GM19467 (cell line): ENCODE measurements around the gene TOM1L2.
A peak's percentile ranks its signal among the peaks of the same experiment; 100 is the strongest.

Source experiments
- ATAC-seq: cut with Tn5 transposase; IDR thresholded peaks from one replicate; pipeline ENCODE4 v1.9.1; 2021; ENCODE audit warnings: mild to moderate bottlenecking, moderate library complexity; ENCODE audit not compliant: unreplicated experiment

TOM1L2 gene

DNA sequence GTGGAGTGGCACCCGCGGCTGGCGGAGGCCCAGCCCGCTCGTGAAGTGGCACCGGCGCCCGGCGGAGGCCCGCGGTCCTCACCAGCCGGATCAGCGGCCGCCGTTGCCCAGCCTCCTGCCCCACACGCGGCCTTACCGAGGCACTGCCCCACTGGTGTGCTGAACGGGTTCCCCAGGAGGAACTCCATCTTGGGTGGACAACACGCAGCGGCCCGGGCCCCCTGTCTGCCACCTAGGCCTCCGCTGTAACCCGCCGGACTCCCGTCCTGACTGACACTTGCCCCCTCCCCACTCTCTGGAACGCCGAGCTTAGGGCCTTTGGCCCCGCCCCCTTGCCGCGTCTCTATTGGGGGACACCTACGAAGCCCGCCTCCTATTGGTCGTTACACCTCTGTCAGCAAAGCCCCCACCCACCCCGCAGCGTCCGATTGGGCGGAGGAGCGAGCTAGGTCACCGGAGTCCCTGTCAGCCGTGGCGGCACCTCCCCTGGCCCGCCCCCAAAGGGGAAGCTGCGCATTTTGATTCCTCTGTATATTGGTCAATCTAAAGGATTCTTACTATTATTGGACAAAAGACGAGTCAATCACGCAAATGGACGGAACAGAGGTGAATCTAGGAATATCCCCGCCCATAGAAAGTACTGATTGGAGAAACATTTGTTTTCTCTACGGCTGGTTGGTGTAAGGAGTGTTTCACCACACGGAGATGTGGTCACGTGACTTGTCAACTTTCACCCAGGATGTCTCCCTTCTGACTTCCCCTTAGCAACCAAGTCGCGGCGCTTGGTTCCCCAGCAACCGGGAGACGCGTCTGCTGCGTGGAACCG lies at the start of gene TOM1L2, which contains the start of gene DRC3:
TSS of gene TOM1L2 (minus strand) at position 275 of the 826 bp plus-strand sequence. CDS start at position 188, 87 bp downstream.
TSS of gene DRC3 (plus strand) at position 737 of the 826 bp plus-strand sequence. CDS start 4,737 bp downstream, outside the sequence.
- ATAC-seq: peak; percentile 92

DNA sequence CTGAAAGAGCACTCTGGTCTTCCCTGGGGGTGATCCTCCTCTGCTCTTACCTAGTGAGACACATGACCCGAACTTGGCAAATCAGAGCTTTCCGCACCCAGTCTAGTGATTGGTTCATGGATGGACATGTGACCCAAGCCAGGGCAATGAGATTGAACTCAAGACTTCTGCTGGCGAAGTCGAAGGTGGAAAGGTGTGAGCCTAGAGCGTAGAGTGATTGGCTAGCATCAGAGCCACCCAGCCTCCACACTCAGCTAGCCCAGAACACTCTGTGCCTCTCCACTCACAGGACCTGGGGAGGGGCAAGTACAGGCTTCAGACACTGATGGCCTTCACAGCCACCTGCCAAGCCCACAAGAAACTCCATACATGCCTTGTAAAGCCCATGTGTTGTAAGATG lies 49.2 kb upstream of the TOM1L2 start:
- ATAC-seq: no peak

DNA sequence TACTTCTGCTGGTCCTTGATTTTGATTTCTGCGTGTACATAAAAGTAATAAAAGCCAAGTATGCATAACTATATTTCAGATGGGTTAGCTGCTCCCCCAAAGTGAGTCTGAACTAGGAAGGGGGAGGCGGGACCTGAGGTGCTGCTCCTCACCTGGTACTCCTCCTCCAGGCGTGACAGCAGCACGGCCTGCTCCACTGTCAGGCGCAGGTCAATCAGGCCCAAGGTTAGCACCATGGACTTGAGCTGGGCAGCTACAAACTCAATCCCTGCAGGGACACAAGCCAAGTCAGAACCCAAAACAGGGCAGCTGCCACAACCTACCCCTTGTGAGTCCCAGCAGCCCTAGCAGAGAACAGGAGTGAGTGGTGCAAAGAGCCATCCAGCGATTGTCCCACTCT lies 48.8 kb upstream of the TOM1L2 start:
- ATAC-seq: no peak

DNA sequence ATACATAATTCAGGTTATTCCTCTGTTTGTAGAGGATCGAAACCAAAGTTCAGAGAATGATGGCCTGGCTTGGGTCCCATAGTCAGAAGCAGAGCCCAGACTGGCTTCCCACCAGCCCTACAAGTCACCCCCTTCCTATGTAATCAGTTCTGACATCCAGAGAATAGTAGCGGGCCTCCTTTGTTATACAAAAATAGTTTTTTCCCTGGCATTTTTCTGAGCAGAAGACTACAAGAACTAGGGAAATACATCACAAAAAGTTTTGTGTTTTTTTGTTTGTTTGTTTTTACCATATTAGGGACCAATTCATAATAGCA lies 47.6 kb upstream of the TOM1L2 start:
- no peak for ATAC-seq

DNA sequence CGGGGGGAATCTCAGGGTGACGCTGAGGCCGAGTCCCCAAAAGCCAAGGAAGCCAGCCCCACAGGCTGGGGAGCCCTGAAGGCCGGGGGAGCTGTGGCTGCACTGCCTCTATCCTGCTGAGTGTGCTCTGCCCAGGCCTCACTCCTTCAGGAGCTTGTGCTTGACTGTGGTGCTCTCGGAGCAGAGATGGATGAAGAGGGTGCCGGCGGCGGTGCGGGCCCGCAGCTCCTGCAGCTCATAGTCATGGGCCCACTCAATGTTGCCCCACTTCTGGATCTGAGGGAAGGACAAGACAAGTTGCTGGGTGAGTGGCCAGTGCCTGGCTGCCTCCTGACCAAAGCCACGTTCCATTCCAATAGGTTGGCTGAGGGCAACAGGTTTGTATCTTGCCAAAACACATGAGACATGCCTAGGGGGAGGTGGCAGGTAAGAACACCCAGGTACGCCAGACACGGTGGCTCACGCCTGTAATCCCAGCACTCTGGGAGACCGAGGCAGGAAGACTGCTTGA lies 46.3 kb upstream of the TOM1L2 start:
- ATAC-seq: no peak

DNA sequence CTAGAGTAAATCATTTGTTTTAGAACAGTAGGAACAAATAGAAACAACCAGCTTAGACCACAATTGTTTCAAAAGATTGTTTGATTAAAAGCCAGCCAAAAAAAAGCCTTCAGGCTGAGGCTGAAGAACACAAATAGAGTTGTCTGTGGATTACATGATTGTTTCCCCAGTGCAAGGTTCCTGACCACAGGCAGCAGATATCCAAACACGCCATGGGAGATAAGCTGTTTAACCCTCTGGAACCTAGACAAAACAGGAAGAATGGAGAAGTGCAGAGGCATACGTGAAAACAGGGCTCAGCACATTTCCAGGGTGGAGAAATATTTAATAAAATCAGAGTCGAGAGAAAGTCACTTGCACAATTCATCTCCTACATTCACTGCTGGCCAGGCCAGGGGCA lies 45.8 kb upstream of the TOM1L2 start:
- ATAC-seq: no peak

DNA sequence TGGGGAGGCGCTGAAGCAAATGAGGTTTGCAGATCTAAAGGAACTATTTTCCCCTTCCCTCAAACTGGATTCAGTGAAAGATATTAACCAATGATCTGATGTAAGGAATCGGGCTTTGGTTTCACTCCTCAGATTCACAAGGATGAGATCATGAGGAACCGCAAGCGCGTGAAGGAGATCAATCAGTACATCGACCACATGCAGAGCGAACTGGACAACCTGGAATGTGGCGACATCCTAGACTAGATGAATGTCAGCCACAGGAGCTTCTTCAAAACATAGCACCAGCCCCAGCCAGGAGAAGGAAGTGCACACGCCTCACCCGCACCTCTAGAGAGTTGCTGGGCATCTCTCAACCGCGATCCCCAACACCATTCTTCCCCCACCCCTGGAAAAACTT lies 44.2 kb upstream of the TOM1L2 start:
- ATAC-seq: no peak

DNA sequence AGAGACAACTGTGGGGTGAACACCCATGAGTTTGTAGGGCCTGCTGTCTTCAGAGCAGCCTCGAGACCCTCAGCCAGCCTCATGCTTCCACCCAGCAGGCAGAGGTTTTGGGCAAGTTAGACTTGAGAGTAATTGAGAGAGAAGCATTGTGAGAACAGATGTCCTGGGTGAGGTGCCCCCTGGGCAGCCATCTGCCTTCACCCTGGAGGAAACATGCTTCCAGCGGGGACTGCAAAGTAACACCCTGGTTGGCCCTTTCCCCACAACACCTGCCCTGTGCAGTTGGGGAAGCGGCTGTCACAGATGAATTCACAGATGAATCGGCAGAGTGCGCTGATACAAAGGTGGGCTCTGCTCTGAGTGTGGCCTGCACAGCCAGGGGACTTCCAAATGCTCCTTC lies 43.4 kb upstream of the TOM1L2 start:
- ATAC-seq: no peak

DNA sequence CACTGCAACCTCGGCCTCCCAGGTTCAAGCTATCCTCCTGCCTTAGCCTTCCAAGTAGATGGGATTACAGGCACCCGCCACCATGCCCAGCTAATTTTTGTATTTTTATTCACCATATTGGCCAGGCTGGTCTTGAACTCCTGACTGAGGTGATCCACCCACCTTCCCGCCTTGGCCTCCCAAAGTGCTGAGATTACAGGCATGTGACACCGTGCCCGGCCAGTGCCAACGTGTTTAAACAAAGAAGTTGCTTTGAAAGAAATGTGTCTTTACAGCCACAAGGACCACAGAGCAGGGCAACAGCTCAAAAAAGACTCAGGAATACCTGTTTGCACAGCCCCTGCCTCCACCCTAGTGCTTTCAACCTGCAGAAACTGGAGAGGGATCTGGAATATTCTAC lies 41.8 kb upstream of the TOM1L2 start:
- ATAC-seq: no peak

DNA sequence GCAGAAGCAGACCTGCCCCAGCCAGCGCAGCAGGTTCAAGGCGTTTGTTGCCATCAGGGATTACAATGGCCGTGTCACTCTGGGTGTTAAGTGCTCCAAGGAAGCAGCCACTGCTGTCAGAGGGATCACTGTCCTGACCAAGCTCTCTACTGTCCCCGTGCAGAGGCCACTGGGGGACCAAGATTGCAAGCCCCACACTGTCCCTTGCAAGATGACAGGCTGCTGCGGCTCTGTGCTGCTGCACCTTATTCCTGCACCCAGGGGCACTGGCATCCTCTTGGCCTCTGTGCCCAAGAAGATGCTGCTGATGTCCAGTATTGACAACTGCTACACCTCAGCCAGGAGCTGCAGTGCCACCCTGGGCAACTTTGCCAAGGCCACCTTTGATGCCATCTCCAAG lies 39.1 kb upstream of the TOM1L2 start:
- ATAC-seq: no peak

DNA sequence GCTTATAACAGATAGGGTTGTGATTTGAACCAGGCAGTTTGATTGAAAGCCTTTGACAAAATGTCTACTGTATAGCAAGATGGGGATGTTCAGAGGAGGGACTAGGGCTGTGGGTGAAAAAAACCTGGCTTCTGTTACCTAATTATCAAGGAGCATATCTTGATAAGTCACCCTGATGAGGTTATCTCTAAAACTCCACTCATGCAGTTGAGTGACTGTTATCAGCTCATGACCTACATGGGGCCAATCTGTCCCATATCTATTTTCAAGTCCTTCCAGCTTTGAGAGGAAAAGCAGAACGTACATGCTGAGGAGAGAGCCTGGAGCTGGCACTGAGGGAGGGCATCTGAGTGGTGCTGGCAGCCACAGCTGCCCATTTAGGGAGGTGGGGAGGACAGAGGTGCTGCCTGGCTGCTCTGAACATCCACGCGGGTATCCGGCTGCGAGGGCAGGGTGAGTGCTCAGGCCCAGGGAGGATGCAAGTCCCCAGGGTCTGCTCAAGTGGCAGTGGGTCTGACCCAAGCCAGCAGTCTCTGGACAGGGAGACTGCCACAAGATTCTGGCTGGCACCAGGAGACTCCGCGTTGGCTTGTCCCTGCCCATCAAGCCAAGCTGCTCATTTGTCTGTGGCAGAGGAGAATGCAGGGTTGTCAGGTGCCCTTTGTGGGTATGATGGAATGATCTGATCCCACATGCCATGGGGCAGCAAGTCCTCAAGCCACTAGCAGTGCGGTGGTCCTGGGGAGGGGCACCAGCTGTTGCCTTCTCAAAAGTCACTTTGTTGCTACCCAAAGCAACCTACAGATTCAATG lies 37.6 kb upstream of the TOM1L2 start:
- no peak for ATAC-seq

DNA sequence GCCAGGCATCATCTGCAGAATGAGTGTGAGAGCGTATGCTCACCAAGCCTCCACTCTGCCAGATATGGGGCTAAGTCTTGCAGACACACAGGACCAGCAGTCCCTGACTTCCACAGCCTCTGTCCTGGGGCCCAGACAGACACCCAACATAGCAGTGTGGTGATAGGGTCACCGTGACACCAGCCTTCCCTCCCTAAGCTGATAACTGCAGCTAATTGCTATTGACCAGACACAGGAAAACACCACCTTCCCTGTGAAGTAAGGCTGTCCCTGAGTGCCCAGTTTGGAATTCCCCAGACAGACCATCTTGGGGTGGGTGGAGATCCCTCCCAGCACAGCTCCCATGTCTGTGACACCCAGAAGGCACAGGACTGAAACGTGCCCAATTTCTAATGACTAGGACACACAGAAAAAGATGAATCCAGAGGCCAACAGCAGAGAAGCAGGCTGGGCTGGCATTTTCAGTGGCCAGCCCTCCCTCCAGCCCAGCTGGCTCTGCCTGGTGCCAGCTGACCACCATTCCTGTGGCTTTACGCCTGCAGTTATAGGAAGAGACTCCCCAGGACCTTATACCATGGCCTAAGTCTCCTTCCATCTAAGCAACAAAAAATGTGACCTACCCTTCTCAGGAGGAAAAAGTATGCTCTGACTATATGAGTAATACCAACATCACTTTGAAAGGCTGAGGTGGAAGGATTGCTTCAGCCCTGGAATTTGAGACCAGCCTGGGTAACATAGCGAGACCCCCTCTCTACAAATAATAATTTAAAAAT lies 36.5 kb upstream of the TOM1L2 start:
- no peak for ATAC-seq

DNA sequence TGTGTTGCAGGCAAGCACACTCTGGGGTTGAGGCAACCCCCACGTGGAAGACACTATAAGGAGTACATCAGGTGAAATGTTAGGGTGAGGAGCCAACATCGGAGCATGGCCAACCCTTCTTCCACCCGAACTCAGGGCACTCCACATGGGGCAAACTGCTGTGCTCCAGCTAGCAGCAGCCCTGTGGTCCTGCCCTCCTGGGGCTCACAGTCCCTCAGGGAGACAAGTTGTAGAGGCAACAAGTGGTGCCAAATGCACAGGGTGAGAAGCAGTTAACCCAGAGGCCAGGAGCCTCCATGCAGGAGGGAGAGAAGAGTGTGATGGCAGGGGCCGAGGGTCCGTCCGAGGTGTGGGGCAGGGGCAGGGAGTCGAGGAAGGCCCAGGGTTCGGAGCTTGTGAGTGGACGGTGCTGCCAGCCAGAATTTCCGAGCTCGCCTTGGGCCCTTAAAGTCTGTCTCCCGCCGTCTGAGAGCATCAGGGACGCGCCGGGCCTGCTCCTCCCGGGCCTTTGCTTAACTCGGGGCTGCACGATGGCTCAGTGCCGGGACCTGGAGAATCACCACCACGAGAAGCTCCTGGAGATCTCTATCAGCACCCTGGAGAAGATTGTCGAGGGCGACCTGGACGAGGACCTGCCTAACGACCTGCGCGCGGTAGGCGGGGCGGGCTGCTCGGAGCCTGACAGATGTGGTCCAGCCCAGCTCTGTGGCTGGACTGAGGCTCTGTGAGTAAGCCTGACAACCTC lies 34.5 kb upstream of the TOM1L2 start:
- ATAC-seq: no peak

DNA sequence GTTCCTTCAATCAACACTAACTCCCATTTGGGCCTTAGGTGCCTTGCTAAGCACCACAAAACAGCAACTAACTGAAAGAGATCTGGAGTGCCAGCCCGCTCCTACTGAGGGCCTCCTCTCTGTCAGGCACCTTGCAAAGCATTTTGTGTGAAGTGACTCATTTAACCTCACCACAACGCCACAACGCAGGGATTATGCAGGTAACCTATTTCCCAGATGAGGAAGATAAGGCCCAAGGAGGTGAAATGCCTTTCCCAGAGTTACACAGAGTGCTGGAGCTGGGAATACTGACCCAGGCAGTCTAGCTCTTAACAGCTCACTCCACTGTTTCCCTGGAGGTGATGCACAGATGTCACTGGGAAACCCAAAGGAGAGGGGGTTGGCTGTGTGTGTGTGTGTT lies 33.3 kb upstream of the TOM1L2 start:
- no peak for ATAC-seq

DNA sequence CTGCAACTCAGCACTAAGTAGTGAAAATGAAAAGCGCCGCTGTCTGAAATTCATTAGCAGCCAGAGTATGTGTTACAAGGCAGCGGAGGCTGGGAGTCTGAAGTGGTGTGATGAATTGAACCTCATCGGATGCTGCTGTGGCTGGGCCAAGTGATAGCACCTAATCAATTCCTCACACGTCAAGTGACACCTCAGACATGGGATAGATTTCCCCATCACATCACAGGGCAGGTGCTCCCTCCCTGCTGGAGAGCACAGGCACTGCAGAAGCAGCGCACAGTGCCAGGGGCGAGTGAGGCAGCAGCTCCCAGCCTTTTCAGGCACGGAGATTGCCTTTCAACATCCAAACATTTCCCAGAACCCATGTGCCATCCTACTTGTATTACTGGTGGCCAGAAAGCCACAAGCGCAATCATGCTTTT lies 32.7 kb upstream of the TOM1L2 start:
- no peak for ATAC-seq

DNA sequence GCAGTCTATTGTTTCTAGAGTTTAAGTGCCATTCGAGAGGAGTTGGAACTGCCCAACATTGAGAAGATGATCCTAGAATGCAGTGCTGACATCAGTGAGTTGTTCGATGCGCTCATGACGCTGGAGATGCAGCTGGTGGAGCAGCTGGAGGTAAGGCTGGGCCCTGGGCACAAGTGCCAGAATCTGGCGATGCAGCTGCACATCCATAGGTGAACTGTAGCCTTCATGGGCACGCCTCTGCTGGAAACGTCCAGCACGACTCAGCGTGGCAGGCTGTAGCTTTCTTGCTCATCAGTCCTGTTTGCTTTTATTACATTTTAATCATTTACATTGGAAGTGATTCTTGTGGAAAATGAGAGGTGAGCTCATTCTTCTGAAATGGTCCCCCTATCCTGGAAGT lies 32.1 kb upstream of the TOM1L2 start:
- ATAC-seq: no peak

DNA sequence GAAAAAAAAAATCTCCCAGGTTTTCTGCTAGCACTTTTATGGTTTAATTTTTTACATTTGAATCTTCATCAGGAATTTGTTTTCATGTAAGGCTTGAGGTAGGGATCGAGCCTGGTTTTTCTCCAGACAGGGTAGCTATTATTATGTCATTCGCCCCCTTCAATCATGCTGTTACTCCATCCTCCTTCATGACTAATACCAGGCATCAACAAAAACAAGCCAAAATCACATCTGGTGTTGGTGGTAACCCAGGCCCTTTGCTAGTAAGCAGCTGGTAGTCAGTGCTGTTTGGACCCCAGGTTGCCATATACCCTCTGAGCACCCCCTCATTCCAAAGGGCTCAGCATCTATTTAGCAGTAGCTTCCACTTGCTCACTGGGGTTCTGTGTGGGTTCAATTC lies 30.0 kb upstream of the TOM1L2 start:
- ATAC-seq: no peak

DNA sequence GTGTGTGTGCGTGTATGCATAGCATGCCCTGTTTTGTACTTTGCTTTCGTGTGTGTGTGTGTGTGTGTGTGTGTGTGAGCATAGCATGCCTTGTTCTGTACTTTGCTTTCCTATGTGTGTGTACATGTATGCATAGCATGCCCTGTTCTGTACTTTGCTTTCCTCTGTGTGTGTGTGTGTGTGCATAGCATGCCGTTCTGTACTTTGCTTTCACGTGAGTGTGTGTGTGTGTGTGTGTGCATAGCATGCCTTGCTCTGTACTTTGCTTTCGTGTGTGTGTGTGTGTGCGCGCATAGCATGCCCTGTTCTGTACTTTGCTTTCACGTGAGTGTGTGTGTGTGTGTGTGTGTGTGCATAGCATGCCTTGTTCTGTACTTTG lies 27.8 kb upstream of the TOM1L2 start:
- ATAC-seq: no peak

DNA sequence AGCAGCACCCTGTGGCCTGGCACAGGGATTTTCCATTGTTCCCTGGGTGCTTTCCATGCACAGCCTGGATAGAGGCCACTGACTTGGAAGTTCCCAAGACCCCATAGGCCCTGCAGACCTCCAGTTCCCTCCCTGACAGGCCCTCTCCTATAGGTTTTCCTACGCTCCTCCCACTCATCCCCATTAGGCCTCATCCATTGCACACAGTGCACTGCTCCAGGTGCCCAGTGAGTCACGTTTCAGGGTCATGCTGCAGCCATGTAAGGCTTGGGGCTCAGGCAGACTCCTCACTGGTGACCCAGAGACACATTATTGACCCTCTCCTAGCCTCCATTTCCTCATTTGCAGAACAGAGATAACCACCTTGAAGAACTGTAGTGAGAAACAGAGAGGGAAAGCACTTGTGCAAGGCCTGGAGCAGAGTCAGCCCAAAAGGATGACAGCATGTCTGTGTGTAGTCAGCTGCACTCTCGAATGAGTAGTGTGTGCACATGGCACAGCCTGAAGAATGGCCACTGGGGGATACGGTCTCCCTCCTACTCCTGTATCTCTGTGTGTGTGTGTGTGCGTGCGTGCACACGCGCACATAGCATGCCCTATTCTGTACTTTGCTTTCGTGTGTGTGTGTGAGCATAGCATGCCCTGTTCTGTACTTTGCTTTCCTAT lies 27.3 kb upstream of the TOM1L2 start:
- ATAC-seq: no peak

DNA sequence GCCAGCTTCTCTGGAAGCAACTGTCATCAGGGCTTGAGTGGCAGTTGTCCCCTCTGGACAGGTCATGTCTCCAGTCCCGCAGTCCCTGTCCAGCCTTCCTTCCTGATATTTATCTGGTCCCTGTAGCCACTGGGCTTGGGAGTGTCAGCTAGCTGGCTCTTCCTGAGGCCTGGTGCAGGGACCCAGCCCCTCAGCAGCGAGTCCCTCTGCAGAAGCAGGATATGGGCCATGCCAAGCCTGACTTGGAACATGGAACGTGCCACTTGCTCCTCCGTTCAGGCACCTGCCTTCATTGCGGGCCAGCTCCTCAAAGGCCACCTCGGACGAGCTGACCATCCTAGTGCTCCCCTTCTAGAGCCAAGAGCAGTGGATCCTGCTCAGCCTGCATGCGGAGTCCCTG lies 26.7 kb upstream of the TOM1L2 start:
- no peak for ATAC-seq
